Measurements from ENCODE around the gene WDR36.

The WDR36 gene

DNA sequence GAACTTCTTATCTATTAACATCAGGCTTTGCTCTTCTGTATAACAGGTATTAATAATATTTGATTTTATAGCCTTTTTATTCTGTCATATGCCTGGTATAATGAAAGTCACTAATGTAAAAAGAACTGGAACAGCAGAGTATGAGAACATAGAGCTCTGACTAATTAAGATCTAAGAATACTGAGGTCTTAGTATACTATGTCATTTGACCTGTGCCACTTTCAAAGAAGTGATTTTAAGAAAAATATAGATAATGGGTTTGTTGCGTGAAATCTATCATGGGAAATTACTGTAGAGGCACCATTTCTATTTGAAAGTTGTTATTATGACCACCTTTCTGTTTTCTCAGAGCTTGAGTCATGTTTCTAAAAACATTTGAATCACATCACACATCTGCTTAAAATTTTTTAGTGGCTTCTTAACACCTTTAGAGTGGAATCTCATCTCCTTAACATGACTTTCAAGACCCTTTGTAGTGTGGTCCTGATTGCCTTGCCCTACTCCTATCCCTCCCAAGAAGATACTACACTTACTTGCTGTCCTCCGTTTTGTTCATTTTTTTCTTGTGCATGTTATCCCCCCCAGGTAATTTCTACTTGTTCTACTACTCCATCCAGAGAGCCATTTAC lies 14.3 kb downstream of the WDR36 start:
- no peak for DNase-seq

- DNase-seq: no peak
Observed at GRCh38 chr5:111107371-111107770, 15.2 kb downstream of the WDR36 start.

- no peak for DNase-seq
Observed at GRCh38 chr5:111111956-111112355, 19.8 kb downstream of the WDR36 start.

DNA sequence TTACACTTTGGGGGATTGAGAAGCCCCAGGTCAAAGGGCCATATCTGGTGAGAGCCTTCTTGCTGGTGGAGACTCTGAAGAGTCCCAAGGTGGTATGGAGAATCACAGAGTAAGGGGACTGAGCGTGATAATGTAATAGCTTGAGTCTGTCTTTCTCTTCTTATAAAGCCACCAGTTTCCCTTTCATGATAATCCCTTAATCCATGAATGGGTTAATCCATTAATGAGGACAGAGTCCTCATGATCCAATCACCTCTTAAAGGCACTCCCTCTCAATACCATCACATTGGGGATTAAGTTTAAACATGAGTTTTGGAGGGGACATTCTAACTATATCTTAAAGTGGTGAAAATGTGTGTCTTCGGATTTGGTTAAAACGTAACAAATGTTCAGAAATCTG lies 21.5 kb downstream of the WDR36 start:
- no peak for DNase-seq

DNA sequence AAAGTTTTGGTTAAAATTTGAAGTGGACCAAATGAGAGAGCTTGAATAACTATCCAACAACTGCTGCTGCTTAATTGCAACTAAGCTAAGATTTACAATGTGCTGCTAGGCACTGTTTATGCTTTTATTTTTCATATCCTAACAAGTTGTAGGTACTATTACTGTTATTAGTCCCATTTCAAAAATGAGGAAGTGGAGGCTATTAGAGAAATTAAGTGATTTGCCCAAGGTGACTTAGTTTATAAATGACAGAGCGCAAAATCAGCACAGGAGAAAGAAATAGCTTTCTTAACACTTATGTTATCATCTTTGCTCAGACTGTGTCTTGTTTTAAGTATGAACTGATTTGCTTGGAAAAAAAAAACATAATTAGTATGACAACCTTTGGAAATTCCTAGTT lies 23.1 kb downstream of the WDR36 start:
- no peak for DNase-seq

DNA sequence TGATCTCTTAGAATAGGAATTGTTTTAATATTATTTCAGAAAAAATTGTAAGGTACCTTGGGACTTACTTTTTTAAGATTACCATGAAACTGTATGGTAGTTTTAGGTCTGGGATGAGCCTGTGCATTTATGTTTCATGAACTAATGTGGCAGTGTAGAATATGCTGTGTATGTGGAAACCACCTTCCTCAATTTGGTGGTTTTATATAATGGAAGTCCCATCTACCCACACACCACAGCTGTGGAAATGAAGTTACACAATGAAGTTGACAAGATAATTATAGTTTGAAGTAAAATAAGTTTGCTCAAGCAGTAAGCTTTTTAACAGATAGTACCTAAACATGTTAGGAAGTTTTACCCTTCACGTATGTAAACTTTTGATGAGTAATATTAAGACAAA lies 24.4 kb downstream of the WDR36 start:
- DNase-seq: no peak

DNA sequence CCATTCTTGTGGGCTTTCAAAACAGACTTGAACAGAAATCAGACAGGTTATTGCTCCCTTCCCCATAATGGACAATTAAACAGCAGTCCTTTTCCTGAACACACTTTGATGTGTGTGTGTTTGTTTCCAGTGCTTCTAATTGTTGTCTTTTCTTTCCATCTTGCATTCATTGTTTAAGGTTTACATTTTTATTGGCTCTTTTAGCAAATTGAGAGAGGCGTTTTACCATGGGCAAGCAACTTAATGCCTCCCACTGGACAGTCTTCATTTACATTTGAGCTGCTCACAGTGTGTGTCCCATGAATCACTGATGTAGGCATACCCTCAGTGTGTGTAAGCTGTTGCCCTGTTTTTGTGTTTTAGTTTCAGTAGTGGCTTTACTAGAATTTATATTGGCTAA lies 25.0 kb downstream of the WDR36 start:
- DNase-seq: no peak

- DNase-seq: no peak
Observed at GRCh38 chr5:111119221-111119620, 27.1 kb downstream of the WDR36 start.

- peak; percentile 11 for DNase-seq
Observed at GRCh38 chr5:111119856-111120255, 27.7 kb downstream of the WDR36 start.

DNA sequence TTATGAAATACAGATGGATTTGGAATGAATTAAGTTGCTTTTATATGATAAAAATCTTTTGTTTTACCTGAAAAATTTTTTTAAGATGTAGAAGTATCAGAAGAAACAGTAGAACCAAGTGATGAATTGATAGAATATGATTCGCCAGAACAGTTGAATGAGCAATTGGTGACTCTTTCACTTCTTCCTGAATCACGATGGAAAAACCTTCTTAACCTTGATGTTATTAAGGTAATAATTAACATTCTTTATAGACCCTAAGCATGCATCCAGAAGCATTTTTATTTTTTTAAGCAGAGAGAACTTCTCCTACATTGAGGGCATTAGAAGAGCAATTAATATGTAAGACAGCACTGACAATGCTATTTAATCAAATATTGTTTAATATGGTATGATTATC lies 28.8 kb downstream of the WDR36 start:
- DNase-seq: no peak

DNA sequence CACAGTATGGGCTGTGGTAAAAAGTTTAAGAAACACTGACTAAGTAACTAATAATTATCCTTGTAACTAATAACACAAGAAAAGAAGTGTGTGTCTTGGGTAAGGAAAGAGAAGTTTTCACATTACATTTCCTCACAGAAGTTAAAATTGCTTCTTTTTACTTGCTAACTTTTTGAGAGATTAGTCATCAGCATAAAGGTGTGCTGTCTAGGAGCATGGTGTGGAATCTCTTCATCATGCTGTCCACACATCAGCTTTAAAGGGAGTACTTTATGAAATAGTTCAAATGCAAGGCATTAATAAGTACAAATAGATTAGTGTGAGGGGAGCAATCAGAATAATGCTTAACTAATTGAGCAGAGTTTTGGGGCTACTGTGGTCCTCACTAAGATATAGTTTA lies 29.8 kb downstream of the WDR36 start:
- DNase-seq: no peak

- DNase-seq: peak; percentile 23
Observed at GRCh38 chr5:111122398-111122797, 30.2 kb downstream of the WDR36 start.

GRCh38 chr5:111124793-111125192 lies 32.6 kb downstream of the WDR36 start:
- peak; percentile 18 for DNase-seq

GRCh38 chr5:111126896-111127295 lies 34.7 kb downstream of the WDR36 start:
- no peak for DNase-seq

DNA sequence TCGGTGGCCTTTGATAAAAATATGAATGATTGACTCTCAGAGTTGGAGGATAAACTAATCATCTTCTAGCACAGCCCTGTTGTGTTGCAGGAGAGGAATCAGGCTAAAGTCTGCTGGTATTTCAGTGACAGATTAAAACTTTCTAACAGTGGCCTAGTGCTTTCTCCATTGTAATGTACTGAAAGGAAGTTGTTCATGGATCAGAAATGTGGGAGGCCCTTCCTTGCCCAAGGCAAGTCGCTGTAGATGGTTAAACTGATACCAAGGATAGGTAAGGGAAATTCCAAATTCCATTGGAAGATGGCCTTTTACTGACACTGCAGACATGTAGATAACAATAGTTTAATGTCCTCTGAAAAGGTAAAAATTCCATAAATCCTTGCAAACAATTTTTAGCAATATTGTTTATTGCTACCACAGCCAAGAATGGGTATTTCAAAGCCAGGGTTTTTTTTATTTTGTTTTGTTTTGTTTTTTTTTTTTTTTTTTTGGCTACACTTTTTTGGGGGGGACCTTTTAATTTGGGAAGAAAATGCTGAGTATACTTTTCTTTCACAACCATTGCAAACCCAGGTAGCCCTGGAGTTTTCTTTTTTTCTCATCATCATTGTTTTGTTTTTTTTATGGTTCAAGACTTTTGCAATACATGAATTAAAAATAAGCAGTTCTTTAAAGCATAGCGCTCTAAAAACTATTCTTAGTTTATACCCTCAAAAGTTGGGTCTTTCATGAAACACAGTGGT lies 35.5 kb downstream of the WDR36 start:
- DNase-seq: no peak

DNA sequence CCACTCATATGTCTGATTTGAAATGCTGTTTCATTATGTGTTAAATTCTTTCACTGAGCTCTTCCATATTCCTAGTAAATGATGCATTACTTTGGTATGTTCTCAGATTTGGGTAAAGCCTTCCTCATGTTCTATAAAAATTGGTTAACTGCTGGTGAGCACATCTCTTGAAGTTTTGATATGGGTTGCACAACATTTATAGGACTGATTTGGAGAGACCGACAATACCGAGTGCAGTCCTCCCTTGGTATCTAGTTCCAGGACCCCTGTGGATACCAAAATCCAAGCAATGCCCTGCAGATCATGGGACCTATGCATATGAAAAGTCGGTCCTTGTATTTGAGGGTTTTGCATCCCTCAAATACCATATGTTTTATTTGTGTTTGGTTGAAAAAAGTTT lies 37.8 kb downstream of the WDR36 start:
- DNase-seq: no peak

GRCh38 chr5:111131356-111131755 lies 39.2 kb downstream of the WDR36 start:
- no peak for DNase-seq

DNA sequence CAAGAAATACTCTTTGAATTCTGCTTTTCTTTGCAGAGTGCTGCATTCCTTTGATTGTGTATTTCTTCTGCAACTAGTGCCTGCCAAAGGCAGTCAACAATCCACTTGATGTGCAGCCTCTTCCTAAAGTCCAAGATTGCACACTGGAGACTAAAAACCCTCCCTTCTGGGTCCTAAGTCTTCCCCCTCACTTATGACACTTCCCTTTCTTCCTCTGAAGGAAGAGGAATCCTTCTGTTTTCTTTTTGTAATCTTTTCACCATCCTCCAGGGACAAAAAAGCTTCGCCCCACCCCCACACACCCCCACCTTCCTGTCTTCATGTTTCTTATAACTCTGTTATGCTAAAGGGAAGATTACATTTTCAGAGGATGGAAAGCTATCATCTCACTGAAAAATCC lies 39.9 kb downstream of the WDR36 start:
- no peak for DNase-seq

GRCh38 chr5:111132731-111133435 lies 40.7 kb downstream of the WDR36 start:
- peak; percentile 5 for DNase-seq

GRCh38 chr5:111133436-111133751 lies 41.2 kb downstream of the WDR36 start:
- no peak for DNase-seq

DNA sequence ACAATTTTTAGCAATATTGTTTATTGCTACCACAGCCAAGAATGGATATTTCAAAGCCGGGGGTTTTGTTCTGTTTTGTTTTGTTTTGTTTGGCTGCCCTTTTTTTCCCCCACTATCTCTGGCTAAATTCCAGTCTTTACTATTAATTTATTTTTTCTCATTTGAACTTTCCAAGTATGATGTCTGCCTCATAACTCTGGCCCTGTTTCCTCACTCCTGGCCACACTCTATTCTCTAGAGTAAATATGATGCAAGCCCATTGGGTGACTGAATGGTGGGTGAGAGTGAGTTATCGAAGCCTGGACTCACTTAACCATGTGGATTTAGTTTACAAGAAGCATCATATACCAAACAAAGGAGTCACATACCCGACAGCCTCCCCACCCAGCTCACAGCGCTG lies 41.9 kb downstream of the WDR36 start:
- DNase-seq: no peak

GRCh38 chr5:111134864-111135263 lies 42.7 kb downstream of the WDR36 start:
- DNase-seq: no peak

GRCh38 chr5:111135363-111135762 lies 43.2 kb downstream of the WDR36 start:
- no peak for DNase-seq

DNA sequence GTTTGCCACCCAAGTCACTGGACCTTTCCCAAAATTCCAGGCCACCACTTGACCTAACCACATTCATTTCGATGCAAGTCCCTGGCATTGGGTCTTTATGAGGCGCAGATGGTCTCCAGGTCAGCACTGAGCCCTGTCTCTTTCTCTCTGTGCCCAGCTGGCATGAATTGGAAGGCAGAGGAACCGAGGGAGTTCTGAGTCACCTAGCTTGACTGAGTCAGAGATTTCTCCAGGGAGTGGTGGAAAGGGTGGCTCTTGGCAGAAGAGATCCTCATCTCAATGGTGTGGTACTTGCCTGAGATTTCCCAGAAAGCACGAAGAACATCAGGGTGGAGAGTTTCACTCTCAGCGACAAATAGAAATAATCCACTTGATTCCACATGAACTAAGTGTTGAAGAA lies 43.8 kb downstream of the WDR36 start:
- DNase-seq: no peak

DNA sequence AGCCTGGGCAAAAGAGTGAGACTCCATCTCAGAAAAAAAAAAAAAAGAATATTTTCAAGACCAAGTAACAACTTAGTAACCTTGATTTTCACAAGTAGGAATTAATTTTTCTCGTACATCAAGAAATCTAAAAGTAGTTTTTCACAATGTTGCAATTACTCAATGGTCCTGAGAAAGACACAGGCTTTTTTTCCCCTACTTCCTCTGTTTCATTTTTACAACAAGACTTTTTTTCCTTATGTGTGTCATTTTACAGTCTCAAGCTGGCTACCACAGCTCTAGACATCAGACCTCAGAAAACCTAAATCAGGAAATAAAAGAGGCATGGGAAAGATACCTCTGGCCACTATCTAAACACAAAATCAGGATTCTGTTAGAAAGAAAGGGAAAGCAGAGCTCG lies 45.9 kb downstream of the WDR36 start:
- DNase-seq: no peak
